SK-N-SH (cell line): ENCODE measurements around the gene BABAM2. TPM values are rescaled to one million over a fixed set of nuclear protein-coding genes. Genes with fewer than 3 reads are reported as not detected.

Experiments
- CTCF ChIA-PET: fragments of 300-600, 350-600 bp; formaldehyde crosslinking; extraction: SDS; loops from one replicate; lab custom pipeline; 2021; lab: Yijun Ruan, JAX
- POLR2A ChIA-PET: fragments of 350-600 bp; sonication (Branson Sonifier 250); formaldehyde crosslinking; extraction: SDS; loops from one replicate; lab custom pipeline; 2020; ENCODE audit warnings: antibody characterized with exemption, inconsistent platforms; lab: Yijun Ruan, JAX
- DNase-seq: peaks from one replicate; pipeline ENCODE4 v3.0.0; 2012
- H2AFZ ChIP-seq: fragments of 200-600 bp; sonication (generic); 2 replicates; pipeline ENCODE4 v1.8.1; 2016; ENCODE audit warnings: antibody characterized with exemption, mild to moderate bottlenecking, low read depth
- H3F3A ChIP-seq: fragments of 200-600 bp; sonication (generic); replicated peaks from 2 replicates; pipeline ENCODE3; 2016; ENCODE audit warnings: antibody characterized with exemption, mild to moderate bottlenecking; ENCODE audit not compliant: insufficient read depth
- H3K27ac ChIP-seq, 2 experiments: fragments of 200-500 bp in 1 of 2; fragments of 200-600 bp in 1 of 2; sonication (Bioruptor generic) in 1 of 2; sonication (generic), shearing (Covaris generic) in 1 of 2; 2 replicates each; pipeline versions ENCODE4 v1.5.1 to v1.6.1; 2014 to 2016; ENCODE audit warnings: low read depth in 2 of 2, inconsistent platforms in 1 of 2, low read length in 1 of 2, mild to moderate bottlenecking in 1 of 2, mixed read lengths in 1 of 2
- H3K27me3 ChIP-seq: fragments of 200-600 bp; sonication (generic), shearing (Covaris generic); 2 replicates; pipeline ENCODE4 v1.6.1; 2016; ENCODE audit warnings: mixed run types; ENCODE audit not compliant: insufficient read depth
- H3K36me3 ChIP-seq, 2 experiments: fragments of 200-500 bp in 1 of 2; fragments of 200-600 bp in 1 of 2; sonication (Bioruptor generic) in 1 of 2; sonication (generic) in 1 of 2; replicated peaks in 1 of 2; 2 replicates each; pipeline versions ENCODE3 to v1.5.1; 2014 to 2016; ENCODE audit warnings: low read length in 1 of 2, mild to moderate bottlenecking in 1 of 2; ENCODE audit not compliant: insufficient read depth in 2 of 2, control insufficient read depth in 1 of 2
- H3K4me1 ChIP-seq, 2 experiments: fragments of 200-500 bp in 1 of 2; fragments of 200-600 bp in 1 of 2; sonication (Bioruptor generic) in 1 of 2; sonication (generic), shearing (Covaris generic) in 1 of 2; 2 replicates each; pipeline versions ENCODE4 v1.5.1 to v1.6.1; 2014 to 2016; ENCODE audit warnings: low read depth in 1 of 2, low read length in 1 of 2, mixed run types in 1 of 2; ENCODE audit not compliant: insufficient read depth in 2 of 2, control insufficient read depth in 1 of 2
- H3K4me2 ChIP-seq: fragments of 200-600 bp; sonication (generic), shearing (Covaris generic); 2 replicates; pipeline ENCODE4 v1.6.1; 2017; ENCODE audit warnings: mixed run types
- H3K4me3 ChIP-seq, 2 experiments: fragments of 200-500 bp in 1 of 2; fragments of 200-600 bp in 1 of 2; sonication (Bioruptor generic) in 1 of 2; sonication (generic), shearing (Covaris generic) in 1 of 2; 2 replicates each; pipeline versions ENCODE4 v1.5.1 to v1.8.1; 2014 to 2016; ENCODE audit warnings: low read depth in 2 of 2, inconsistent platforms in 1 of 2, low read length in 1 of 2, mild to moderate bottlenecking in 1 of 2, mixed read lengths in 1 of 2, moderate library complexity in 1 of 2
- H3K79me2 ChIP-seq: fragments of 200-600 bp; sonication (generic); 2 replicates; pipeline ENCODE4 v1.8.1; 2017; ENCODE audit warnings: mild to moderate bottlenecking; ENCODE audit not compliant: insufficient read depth
- H3K9ac ChIP-seq: fragments of 200-600 bp; sonication (generic); 2 replicates; pipeline ENCODE4 v1.6.1; 2017; ENCODE audit warnings: mixed run types
- H3K9me2 ChIP-seq: fragments of 200-600 bp; sonication (generic); 2 replicates; pipeline ENCODE4 v1.6.1; 2017; ENCODE audit warnings: mixed run types
- H3K9me3 ChIP-seq: fragments of 200-600 bp; sonication (generic); 2 replicates; pipeline ENCODE4 v1.6.1; 2017; ENCODE audit warnings: mixed run types, mild to moderate bottlenecking, moderate library complexity
- H4K20me1 ChIP-seq: fragments of 200-600 bp; sonication (generic); 2 replicates; pipeline ENCODE4 v1.6.1; 2017; ENCODE audit warnings: mild to moderate bottlenecking, mixed run types; ENCODE audit not compliant: insufficient read depth
- CHD2 ChIP-seq: fragments of 150-350 bp; IDR thresholded peaks from 2 replicates; pipeline ENCODE4 v1.6.1; 2018; ENCODE audit warnings: low read length; ENCODE audit not compliant: partially characterized antibody
- ELF1 ChIP-seq: IDR thresholded peaks from 2 replicates; pipeline ENCODE4 v1.4.0; 2012
- EP300 ChIP-seq, 2 experiments: IDR thresholded peaks; 2 replicates each; pipeline versions ENCODE4 v1.4.0 to v1.6.1; 2012; ENCODE audit warnings: borderline replicate concordance in 1 of 2, low read depth in 1 of 2, low read length in 1 of 2
- FOXM1 ChIP-seq: IDR thresholded peaks from 2 replicates; pipeline ENCODE4 v1.4.0; 2012; ENCODE audit warnings: low read depth, mild to moderate bottlenecking
- GABPA ChIP-seq: IDR thresholded peaks from 2 replicates; pipeline ENCODE4 v1.4.0; 2012; ENCODE audit warnings: low read depth, mild to moderate bottlenecking
- GATA2 ChIP-seq: sonication (generic); formaldehyde crosslinking; IDR thresholded peaks from 2 replicates; pipeline ENCODE4 v1.5.0; 2020; ENCODE audit warnings: mild to moderate bottlenecking, missing genetic modification reagents
- MXI1 ChIP-seq: IDR thresholded peaks from 2 replicates; pipeline ENCODE4 v1.6.1; 2012; ENCODE audit warnings: mild to moderate bottlenecking, low read depth, low read length, improper control_type of control experiment
- NRF1 ChIP-seq: IDR thresholded peaks from 2 replicates; pipeline ENCODE4 v1.6.1; 2012; ENCODE audit warnings: low read depth, mild to moderate bottlenecking, low read length
- POLR2AphosphoS5 ChIP-seq: IDR thresholded peaks from 2 replicates; pipeline ENCODE4 v1.6.1; 2012; ENCODE audit warnings: low read depth, low read length
- RCOR1 ChIP-seq: fragments of 150-350 bp; IDR thresholded peaks from 2 replicates; pipeline ENCODE4 v1.6.1; 2017; ENCODE audit warnings: antibody characterized with exemption, low read length
- YY1 ChIP-seq: IDR thresholded peaks from 2 replicates; pipeline ENCODE4 v1.4.0; 2012; ENCODE audit warnings: low read depth, mild to moderate bottlenecking
- WGBS: methylation state at CpG from one replicate; pipeline ENCODE4 v1.1.6; 2017; ENCODE audit warnings: low lambda C conversion rate; 5-methylcytosine and 5-hydroxymethylcytosine counted together
- polyA plus RNA-seq, 3 experiments: library from polyadenylated mRNA; depleted of rRNA; stranded (reverse); fragments of >200 nt; gene quantifications; 2 replicates each; pipeline ENCODE4 v1.2.3, GENCODE V29; 2012
- TF ChIP-seq, protein P1 (sequence below): IDR thresholded peaks from 2 replicates; pipeline ENCODE4 v1.4.0; 2012; ENCODE audit warnings: low read depth
- TF ChIP-seq, protein P2 (sequence below): IDR thresholded peaks from 2 replicates; pipeline ENCODE4 v1.4.0; 2012; ENCODE audit warnings: low read depth, borderline replicate concordance
- TF ChIP-seq, protein P3 (sequence below): fragments of 150-350 bp; IDR thresholded peaks from 2 replicates; pipeline ENCODE4 v1.6.1; 2016; ENCODE audit warnings: mild to moderate bottlenecking, low read depth, low read length

BABAM2 gene
- polyA plus RNA-seq, 1 of the 3 experiments (the other 2 are of a cell fraction) = 34.0 TPM

DNA sequence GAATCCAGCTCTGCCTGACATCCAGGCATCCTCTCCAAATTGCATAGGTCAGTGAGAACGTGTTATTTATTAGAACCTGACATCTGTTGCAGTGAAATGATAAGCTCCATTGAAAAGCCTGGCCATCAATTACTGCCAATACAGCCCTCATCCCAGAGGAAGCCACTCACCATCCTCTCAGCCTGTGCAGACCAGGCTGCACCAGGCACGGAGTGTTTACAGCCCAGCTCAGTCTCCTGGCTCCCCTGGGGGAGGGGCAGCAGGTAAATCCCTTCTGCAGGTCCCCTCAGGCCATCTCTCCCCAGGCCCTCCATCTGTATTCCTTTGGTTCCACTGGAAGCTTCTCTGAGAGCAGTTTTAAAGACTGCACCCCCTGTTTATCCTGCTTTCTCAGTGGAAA, 419.6 kb downstream of the BABAM2 start:
- CTCF ChIA-PET = interaction anchor here (0.9 to 1.8 kb wide), 5 partner anchors 17 to 555 kb away, joined by 3 to 6 read pairs (median 3); no protein-coding TSS in a partner anchor

DNA sequence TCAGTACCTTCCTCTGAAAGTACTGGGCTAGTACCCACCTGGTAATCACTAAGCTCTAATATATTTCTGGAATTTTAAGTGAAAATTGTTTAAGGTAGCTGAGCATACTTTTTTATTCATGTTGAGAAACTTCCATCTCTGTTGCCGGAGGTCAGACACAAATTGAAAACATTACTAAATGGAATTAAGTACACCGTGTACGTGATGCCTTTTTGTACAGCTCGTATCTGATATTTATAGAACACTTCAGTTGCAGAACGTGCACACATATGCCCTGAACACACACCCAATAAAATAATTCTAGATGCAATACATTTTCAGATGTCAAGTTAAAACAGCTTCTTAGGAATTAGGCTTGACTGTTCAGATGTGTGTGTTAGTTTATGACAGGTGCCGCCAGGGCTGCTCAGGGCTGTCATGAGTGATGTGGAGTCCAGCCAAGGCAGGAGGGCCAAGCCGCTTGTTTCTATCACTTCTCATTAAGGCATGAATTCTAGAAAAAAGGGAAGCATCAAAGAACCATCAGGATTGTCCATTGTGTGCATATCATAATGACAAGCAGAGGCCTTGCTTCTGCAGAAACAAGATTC, 421.2 kb downstream of the BABAM2 start:
- DNase-seq = no peak
- CTCF ChIA-PET = no interaction called here
- H3K4me1 ChIP-seq = peaks cover 0 to 9% of the 10 kb centered on the region in 2 experiments; a peak in 2 of 4 replicates
- no peak overlapping the region for H3K27ac ChIP-seq
- no peaks in the 10 kb centered on the region for H4K20me1 ChIP-seq
- H2AFZ ChIP-seq = no peak overlapping the region
- H3K27me3 ChIP-seq = no peaks in the 10 kb centered on the region
- 90% methylated on average over 7 of the region's 7 CpGs for WGBS
- no peak for TF ChIP-seq CHD2
- TF ChIP-seq FOXM1 = no peak
- no peak for TF ChIP-seq GABPA
- no peak for TF ChIP-seq ELF1
- no peak for TF ChIP-seq POLR2AphosphoS5
- TF ChIP-seq, protein P1, sequence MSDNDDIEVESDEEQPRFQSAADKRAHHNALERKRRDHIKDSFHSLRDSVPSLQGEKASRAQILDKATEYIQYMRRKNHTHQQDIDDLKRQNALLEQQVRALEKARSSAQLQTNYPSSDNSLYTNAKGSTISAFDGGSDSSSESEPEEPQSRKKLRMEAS = no peak
- no peak for TF ChIP-seq GATA2 (CRISPR knock-in tag)
- no peak for TF ChIP-seq RCOR1
- TF ChIP-seq, protein P2, sequence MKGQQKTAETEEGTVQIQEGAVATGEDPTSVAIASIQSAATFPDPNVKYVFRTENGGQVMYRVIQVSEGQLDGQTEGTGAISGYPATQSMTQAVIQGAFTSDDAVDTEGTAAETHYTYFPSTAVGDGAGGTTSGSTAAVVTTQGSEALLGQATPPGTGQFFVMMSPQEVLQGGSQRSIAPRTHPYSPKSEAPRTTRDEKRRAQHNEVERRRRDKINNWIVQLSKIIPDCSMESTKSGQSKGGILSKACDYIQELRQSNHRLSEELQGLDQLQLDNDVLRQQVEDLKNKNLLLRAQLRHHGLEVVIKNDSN = no peak
- no peak for TF ChIP-seq NRF1
- no peak for TF ChIP-seq YY1
- TF ChIP-seq, all 33 proteins: peak for 0
- POLR2A ChIA-PET = no interaction called here
- H3F3A ChIP-seq = no peaks in the 10 kb centered on the region
- H3K4me2 ChIP-seq = no peak overlapping the region
- H3K79me2 ChIP-seq = no peaks in the 10 kb centered on the region; the same call in 1 of the 2 replicates
- H3K9me3 ChIP-seq = no peaks in the 10 kb centered on the region
- H3K4me3 ChIP-seq = no peak overlapping the region
- no peaks in the 10 kb centered on the region for H3K9me2 ChIP-seq
- no peak overlapping the region for H3K9ac ChIP-seq
- no peaks in the 10 kb centered on the region for H3K36me3 ChIP-seq

More for the DNA sequence above, 419.6 kb downstream of the BABAM2 start:
- Histone ChIP-seq H3F3A (no peaks in the 10 kb centered on the region), H3K9me3 (peaks cover 12% of the 10 kb centered on the region), H3K9me2 (no peaks in the 10 kb centered on the region), H3K79me2 (no peaks in the 10 kb centered on the region; the same call in 1 of the 2 replicates), H3K36me3 (peaks cover 0 to 13% of the 10 kb centered on the region in 2 experiments), H3K9ac (no peak overlapping the region), H3K4me1 (peaks cover 0 to 9% of the 10 kb centered on the region in 2 experiments; a peak in 2 of 4 replicates), H3K4me3 (no peak overlapping the region), H3K4me2 (no peak overlapping the region), H4K20me1 (no peaks in the 10 kb centered on the region), H3K27ac (peak overlapping the region in 1 of 2 experiments; percentile 12; a peak in 2 of 4 replicates), H2AFZ (no peak overlapping the region), H3K27me3 (no peaks in the 10 kb centered on the region)
- TF ChIP-seq GATA2 (CRISPR knock-in tag) (peak; percentile 59; the same call in 1 of the 2 replicates), EP300 (IDR thresholded peaks at IDR 0.05; ENCODE audit: borderline replicate concordance in 1 of 2, low read depth in 1 of 2, low read length in 1 of 2) (peak in 1 of 2 experiments; percentile 79; a peak in 1 of 4 replicates), MXI1 (peak; percentile 58; the same call in 1 of the 2 replicates), CHD2 (peak; percentile 37), RCOR1 (peak; percentile 73; the same call in 1 of the 2 replicates)
- TF ChIP-seq, protein P3, sequence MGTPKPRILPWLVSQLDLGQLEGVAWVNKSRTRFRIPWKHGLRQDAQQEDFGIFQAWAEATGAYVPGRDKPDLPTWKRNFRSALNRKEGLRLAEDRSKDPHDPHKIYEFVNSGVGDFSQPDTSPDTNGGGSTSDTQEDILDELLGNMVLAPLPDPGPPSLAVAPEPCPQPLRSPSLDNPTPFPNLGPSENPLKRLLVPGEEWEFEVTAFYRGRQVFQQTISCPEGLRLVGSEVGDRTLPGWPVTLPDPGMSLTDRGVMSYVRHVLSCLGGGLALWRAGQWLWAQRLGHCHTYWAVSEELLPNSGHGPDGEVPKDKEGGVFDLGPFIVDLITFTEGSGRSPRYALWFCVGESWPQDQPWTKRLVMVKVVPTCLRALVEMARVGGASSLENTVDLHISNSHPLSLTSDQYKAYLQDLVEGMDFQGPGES = no peak
- WGBS = 48% methylated on average over 2 of the region's 2 CpGs
- POLR2A ChIA-PET = interaction anchor here (1.0 kb wide), 2 partner anchors 17 to 80 kb away, joined by 3 read pairs; no protein-coding TSS in a partner anchor
- peak; percentile 66 for DNase-seq
